Adrenal gland (tissue), 5 donors: ENCODE measurements around the gene NBL1.

ENCODE experiments used
- POLR2A ChIP-seq, 2 donors: fragments of 450-650 bp; IDR thresholded peaks; one replicate each; pipeline ENCODE4 v1.6.1; 2017; ENCODE audit warnings: antibody characterized with exemption in 2 of 2, mild to moderate bottlenecking in 2 of 2, moderate library complexity in 1 of 2
- TF ChIP-seq, protein P1 (sequence below), 6 experiments: fragments of 450-650 bp in 4 of 6; fragments of 200-600 bp in 2 of 6; sonication (generic) in 1 of 6; IDR thresholded peaks; 1 replicate in 5 of 6; 2 replicates in 1 of 6; pipeline versions ENCODE4 v1.5.1 to v1.8.0; 2016 to 2021; ENCODE audit warnings: antibody characterized with exemption in 6 of 6, mild to moderate bottlenecking in 2 of 6, moderate library complexity in 1 of 6
- donor health status: DM: no; HTN: no; CAD: no.

DNA sequence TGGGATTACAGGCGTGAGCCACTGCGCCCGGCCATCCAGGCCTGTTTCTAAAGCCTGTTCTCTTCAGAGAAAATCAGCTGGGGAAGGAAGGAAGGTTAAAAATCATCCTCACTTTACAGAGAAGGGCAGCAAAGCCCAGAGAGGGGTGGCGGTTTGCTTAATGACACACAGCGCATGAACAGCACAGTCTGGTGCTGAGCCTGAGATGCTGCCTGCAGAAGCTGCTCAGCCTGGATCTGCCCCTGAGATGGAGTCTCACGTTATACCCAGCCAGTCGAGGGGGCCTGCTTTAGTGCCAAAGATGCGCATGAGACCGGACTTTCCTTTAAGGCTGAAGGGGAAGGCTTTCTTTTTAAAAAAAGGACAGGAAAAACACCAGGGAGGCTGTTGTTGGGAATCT is 41.9 kb downstream of the NBL1 start:
- TF ChIP-seq, protein P1, sequence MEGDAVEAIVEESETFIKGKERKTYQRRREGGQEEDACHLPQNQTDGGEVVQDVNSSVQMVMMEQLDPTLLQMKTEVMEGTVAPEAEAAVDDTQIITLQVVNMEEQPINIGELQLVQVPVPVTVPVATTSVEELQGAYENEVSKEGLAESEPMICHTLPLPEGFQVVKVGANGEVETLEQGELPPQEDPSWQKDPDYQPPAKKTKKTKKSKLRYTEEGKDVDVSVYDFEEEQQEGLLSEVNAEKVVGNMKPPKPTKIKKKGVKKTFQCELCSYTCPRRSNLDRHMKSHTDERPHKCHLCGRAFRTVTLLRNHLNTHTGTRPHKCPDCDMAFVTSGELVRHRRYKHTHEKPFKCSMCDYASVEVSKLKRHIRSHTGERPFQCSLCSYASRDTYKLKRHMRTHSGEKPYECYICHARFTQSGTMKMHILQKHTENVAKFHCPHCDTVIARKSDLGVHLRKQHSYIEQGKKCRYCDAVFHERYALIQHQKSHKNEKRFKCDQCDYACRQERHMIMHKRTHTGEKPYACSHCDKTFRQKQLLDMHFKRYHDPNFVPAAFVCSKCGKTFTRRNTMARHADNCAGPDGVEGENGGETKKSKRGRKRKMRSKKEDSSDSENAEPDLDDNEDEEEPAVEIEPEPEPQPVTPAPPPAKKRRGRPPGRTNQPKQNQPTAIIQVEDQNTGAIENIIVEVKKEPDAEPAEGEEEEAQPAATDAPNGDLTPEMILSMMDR (IDR thresholded peaks at IDR 0.05): no peak
- TF ChIP-seq POLR2A (IDR thresholded peaks at IDR 0.05): no peak
